Psoas muscle (tissue), 8 donors: Measurements from ENCODE around the gene PEX3. TPM values are rescaled to one million over a fixed set of nuclear protein-coding genes. Genes with fewer than 3 reads are reported as not detected.

Experiments used
- ATAC-seq, 4 donors: fragments of 200-7000 bp; cut with Tn5 transposase; one replicate each; pipeline ENCODE4 v1.9.1; 2020; ENCODE audit warnings: moderate library complexity in 3 of 4, mild to moderate bottlenecking in 2 of 4
- DNase-seq, 2 donors: peaks; one replicate each; pipeline ENCODE4 v3.0.0-alpha.2; 2020
- H3K27ac ChIP-seq: fragments of 200-600 bp; one replicate; pipeline ENCODE4 v1.8.0; 2022
- H3K27me3 ChIP-seq, 3 donors: fragments of 200-600 bp in 1 of 3; one replicate each; pipeline versions ENCODE4 v1.6.1 to v1.8.0; 2013 to 2022; ENCODE audit warnings: low read length in 2 of 3, mild to moderate bottlenecking in 2 of 3, moderate library complexity in 1 of 3; ENCODE audit not compliant: insufficient read depth in 3 of 3
- H3K36me3 ChIP-seq, 2 donors: fragments of 200-600 bp in 1 of 2; one replicate each; pipeline versions ENCODE4 v1.6.1 to v1.8.0; 2013 to 2022; ENCODE audit warnings: low read depth in 1 of 2, mild to moderate bottlenecking in 1 of 2, moderate library complexity in 1 of 2; ENCODE audit not compliant: insufficient read depth in 1 of 2
- H3K4me1 ChIP-seq: fragments of 200-600 bp; one replicate; pipeline ENCODE4 v1.8.0; 2022
- H3K4me3 ChIP-seq: fragments of 200-600 bp; one replicate; pipeline ENCODE4 v1.8.0; 2022; ENCODE audit warnings: mild to moderate bottlenecking
- H3K9me3 ChIP-seq: fragments of 200-600 bp; one replicate; pipeline ENCODE4 v1.8.0; 2022
- WGBS, 3 donors: extraction: QIAGEN DNeasy Blood & Tissue Kit; methylation state at CpG; one replicate each; pipeline versions ENCODE4 v1.1.6 to v1.1.7; 2013; 5-methylcytosine and 5-hydroxymethylcytosine counted together
- intact Hi-C, 2 donors: fragments of 100-400 bp; cut with DNase I; formaldehyde crosslinking; loops; one replicate each; pipeline versions ENCODE4 v1.11.0 to v1.14.2; 2022
- polyA plus RNA-seq, 3 donors: library from polyadenylated mRNA; stranded (reverse); fragments of 200-250 nt; gene quantifications; one replicate each; pipeline ENCODE4 v1.2.3, GENCODE V29; 2013
- total RNA-seq, 4 donors: library from RNA; stranded (reverse); fragmentation: NEBNext Ultra II Directional in 2 of 4; extraction: Animal tissue kit (Norgen Biotek cat#: 25700) in 2 of 4; gene quantifications; one replicate each; pipeline versions ENCODE4 v1.2.1 to v1.2.4, GENCODE V29; 2021 to 2023
- TF ChIP-seq, protein P1 (sequence below): fragments of 200-600 bp; IDR thresholded peaks from one replicate; pipeline ENCODE4 v1.8.0; 2022; ENCODE audit warnings: antibody characterized with exemption
- donor health status: healthy with polysubstance abuse.
- donor health status: DM: no; HTN: no; CAD: no; lungs with moderate emphysema.
- donor health status: Bipolar disorder and iron deficiency.
- donor health status: healthy.
- donor health status: DM: yes; HTN: yes; CAD: no.
- donor health status: DM: no; HTN: no; CAD: no.
- donor health status: DM: no; HTN: no; CAD: no.
- donor health status: DM: yes; HTN: yes; CAD: no.

PEX3 gene
- total and polyA plus RNA-seq, 7 donors, result 7.1 to 17.9 (median 13.0) TPM

DNA sequence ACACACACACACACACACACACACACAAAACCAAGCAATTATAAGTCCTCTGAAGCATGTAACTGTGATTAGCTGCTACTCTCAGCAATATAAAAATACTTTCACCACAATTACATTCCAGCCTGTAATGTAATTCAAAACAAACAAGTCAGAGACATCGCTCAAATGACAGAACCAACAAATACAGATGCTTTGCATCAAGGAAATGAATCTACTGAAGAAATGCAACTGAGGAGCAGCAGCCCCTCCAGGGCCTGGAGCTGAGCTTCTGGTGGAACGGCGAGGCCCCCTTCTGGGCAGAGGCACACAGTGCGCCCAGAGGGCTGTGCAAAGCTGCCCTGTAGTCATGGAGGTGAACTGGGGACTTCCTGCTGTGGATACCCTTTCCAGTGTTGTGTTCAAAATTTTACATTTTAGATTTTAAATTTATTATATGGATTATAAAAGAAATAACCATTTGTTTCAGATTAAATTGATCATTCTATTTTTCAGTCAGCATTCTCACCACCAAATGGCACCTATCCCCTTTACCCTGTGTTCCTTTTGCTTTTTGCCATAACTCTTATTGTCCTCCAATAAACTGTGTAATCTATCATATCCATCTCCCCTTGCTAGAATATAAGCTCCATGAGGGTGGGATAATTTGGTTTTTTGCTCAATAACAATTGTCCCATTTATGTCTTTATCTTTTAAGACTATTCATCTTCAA is 23.3 kb upstream of the PEX3 start:
- TF ChIP-seq, protein P1, sequence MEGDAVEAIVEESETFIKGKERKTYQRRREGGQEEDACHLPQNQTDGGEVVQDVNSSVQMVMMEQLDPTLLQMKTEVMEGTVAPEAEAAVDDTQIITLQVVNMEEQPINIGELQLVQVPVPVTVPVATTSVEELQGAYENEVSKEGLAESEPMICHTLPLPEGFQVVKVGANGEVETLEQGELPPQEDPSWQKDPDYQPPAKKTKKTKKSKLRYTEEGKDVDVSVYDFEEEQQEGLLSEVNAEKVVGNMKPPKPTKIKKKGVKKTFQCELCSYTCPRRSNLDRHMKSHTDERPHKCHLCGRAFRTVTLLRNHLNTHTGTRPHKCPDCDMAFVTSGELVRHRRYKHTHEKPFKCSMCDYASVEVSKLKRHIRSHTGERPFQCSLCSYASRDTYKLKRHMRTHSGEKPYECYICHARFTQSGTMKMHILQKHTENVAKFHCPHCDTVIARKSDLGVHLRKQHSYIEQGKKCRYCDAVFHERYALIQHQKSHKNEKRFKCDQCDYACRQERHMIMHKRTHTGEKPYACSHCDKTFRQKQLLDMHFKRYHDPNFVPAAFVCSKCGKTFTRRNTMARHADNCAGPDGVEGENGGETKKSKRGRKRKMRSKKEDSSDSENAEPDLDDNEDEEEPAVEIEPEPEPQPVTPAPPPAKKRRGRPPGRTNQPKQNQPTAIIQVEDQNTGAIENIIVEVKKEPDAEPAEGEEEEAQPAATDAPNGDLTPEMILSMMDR, result peak; percentile 89
- WGBS, 3 donors, result 20 to 25% (median 21%) methylated on average over 4 of the region's 4 CpGs
- Histone ChIP-seq H3K9me3 (no peaks in the 10 kb centered on the region), H3K4me1 (no peaks in the 10 kb centered on the region), H3K36me3 (peaks cover 0 to 15% of the 10 kb centered on the region in 2 donors), H3K4me3 (no peak overlapping the region), H3K27me3 (no peaks in the 10 kb centered on the region), H3K27ac (no peak overlapping the region)
- ATAC-seq (peak; percentile 84 to 91 (median 88)), DNase-seq (peak; percentile 55 to 73)
- intact Hi-C loops, result loop anchor here (1.0 to 5.0 kb wide), 4 partner anchors 734 to 955 kb away; no protein-coding TSS in a partner anchor

- WGBS, 3 donors, result 81 to 85% (median 82%) methylated on average over 4 of the region's 4 CpGs
- no peak overlapping the region for H3K4me3 ChIP-seq
- DNase-seq (no peak), ATAC-seq (no peak)
- peaks cover 0 to 28% of the 10 kb centered on the region in 2 donors for H3K36me3 ChIP-seq
- intact Hi-C loops, result loop anchor here (5.0 kb wide), 4 partner anchors 738 to 958 kb away; no protein-coding TSS in a partner anchor
- TF ChIP-seq, protein P1, result no peak
- no peak overlapping the region for H3K27ac ChIP-seq
- H3K9me3 ChIP-seq, result no peaks in the 10 kb centered on the region
- H3K4me1 ChIP-seq, result no peaks in the 10 kb centered on the region
- no peaks in the 10 kb centered on the region for H3K27me3 ChIP-seq
These were observed 20.6 kb upstream of the PEX3 start for GRCh38 chr6:143429970-143430369.

DNA sequence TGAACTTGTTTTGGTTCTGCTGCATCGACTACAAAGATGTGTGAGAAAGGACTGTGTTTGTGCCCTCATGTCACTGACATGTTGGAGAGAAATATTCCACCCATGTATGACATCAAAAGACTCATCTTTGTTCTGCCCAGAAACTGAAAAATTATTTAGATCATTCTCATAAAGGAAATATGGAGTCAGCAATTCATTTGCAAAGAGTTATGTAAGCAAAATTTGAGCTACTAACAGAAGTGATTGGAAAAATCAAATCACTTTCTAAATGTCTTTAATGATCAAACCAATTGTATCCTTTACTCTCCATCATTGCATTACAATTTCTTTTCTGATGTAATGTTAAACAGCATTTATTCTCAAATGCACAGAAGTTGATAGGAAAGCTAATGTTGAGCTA is 19.4 kb upstream of the PEX3 start:
- Histone ChIP-seq H3K4me1 (no peaks in the 10 kb centered on the region), H3K9me3 (no peaks in the 10 kb centered on the region), H3K36me3 (peaks cover 0 to 34% of the 10 kb centered on the region in 2 donors), H3K27ac (no peak overlapping the region), H3K4me3 (no peak overlapping the region), H3K27me3 (no peaks in the 10 kb centered on the region)
- DNase-seq, result no peak
- 72 to 81% (median 77%) methylated on average over 1 of the region's 1 CpG for WGBS, 3 donors
- no peak for ATAC-seq
- TF ChIP-seq, protein P1, result no peak
- intact Hi-C loops, result loop anchor here in 1 of 2 donors (5.0 kb wide), 1 partner anchor 749 kb away; no protein-coding TSS in a partner anchor

DNA sequence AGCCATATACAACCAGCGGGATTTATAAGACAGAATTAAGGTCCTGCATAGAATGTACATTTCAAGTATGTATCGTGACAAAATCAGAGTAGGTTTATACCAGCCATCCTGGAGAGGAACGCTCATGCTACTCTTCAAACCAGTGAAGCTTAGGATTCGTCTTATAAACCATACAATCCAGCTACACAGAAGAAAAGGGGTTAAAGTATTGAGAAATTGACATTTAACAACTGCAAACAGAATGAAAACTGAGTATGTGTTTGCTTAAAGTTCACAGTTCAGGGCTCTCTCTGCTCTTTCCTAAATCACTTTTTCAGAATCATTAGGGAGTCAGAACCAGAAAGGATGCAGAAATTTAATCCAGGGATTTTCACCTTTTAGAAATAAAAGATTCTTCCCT is 18.0 kb upstream of the PEX3 start:
- Histone ChIP-seq H3K4me1 (no peaks in the 10 kb centered on the region), H3K27ac (no peak overlapping the region), H3K27me3 (no peaks in the 10 kb centered on the region), H3K9me3 (no peaks in the 10 kb centered on the region), H3K4me3 (no peak overlapping the region), H3K36me3 (peaks cover 0 to 44% of the 10 kb centered on the region in 2 donors)
- DNase-seq (no peak), ATAC-seq (no peak)
- TF ChIP-seq, protein P1, result no peak
- intact Hi-C loops, result loop anchor here in 1 of 2 donors (5.0 kb wide), 1 partner anchor 750 kb away; no protein-coding TSS in a partner anchor
- WGBS, 3 donors, result 94 to 97% (median 95%) methylated on average over 4 of the region's 4 CpGs
